Measurements from ENCODE around the gene HPSE. TPM values are rescaled to one million over a fixed set of nuclear protein-coding genes. Genes with fewer than 3 reads are reported as not detected.

HPSE gene
- total and polyA plus RNA-seq, 2 of the 13 experiments (the other 11 are each of a cell fraction or from before 2014, with no cell fraction given) = not detected

- intact Hi-C loops (cut with micrococcal nuclease; ENCODE audit: unreplicated experiment) (no loop called here), in situ Hi-C loops (cut with HindIII; ENCODE audit: extremely low pct_ligation_motif_present, low pct_unique_long_range_greater_than_20kb) (no loop called here)
- DNase-seq (ENCODE audit: low spot score) = no peak
- Histone ChIP-seq H3K4me3 (replicated peaks in 1 of 3; ENCODE audit: insufficient read depth in 1 of 3, low read depth in 2 of 3, low read length in 3 of 3) (no peak overlapping the region), H4K20me1 (ENCODE audit: insufficient read depth, low read length) (no peaks in the 10 kb centered on the region), H2AFZ (ENCODE audit: low read length) (no peak overlapping the region), H3K9me3 (ENCODE audit: low read length) (no peaks in the 10 kb centered on the region), H3K36me3 (replicated peaks in 1 of 2; ENCODE audit: control insufficient read depth in 1 of 2, insufficient read depth in 2 of 2, low read length in 2 of 2) (no peaks in the 10 kb centered on the region), H3K4me1 (ENCODE audit: insufficient read depth, low read length) (no peaks in the 10 kb centered on the region), H3K79me2 (ENCODE audit: insufficient read depth, low read length) (no peaks in the 10 kb centered on the region), H3K27ac (ENCODE audit: extremely low read length, insufficient read depth, low read length) (no peak overlapping the region), H3K4me2 (ENCODE audit: low read depth, low read length) (no peak overlapping the region), H3K9ac (ENCODE audit: insufficient read depth, low read depth, low read length) (no peak overlapping the region), H3K27me3 (ENCODE audit: control insufficient read depth in 1 of 2, insufficient read depth in 2 of 2, low read length in 2 of 2) (no peaks in the 10 kb centered on the region)
- ChIA-PET POLR2A (no interaction called here), CTCF (ENCODE audit: low intra/inter-chr PET ratio, low total read pairs) (no interaction called here)
- WGBS (ENCODE audit: low lambda C conversion rate) = 78% methylated on average over 4 of the region's 4 CpGs
- FAIRE-seq = no peak
- TF ChIP-seq MXI1 (IDR thresholded peaks at IDR 0.05; ENCODE audit: borderline replicate concordance, low read depth, low read length) = no peak
- no peak for ATAC-seq
- BruUV-seq (replicated peaks) = no TSS peak
Measured at GRCh38 chr4:83315341-83315870, 19.2 kb downstream of the HPSE start.

DNA sequence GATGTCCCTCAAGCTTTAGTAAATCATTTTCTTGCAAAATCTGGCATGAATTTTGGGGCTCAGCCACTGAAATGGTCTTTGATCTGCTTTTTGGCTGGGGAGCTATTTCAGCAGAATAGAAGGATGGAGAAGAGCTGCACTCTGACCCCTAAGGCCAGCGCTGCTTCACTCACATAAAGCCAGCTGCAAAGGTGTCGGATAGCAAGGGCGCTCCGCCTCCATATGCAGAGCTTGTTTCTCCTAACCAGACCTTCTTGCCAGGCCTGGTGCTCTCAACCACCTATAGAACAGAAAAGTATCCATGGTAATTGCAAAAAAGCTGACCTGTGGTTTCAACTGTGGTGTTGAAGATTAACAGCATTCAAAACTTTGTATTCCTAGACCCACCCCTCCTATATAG is 26.0 kb downstream of the HPSE start:
- in situ Hi-C loops (cut with HindIII; ENCODE audit: extremely low pct_ligation_motif_present, low pct_unique_long_range_greater_than_20kb) (no loop called here), intact Hi-C loops (cut with micrococcal nuclease; ENCODE audit: unreplicated experiment) (no loop called here)
- Histone ChIP-seq H3K4me2 (ENCODE audit: low read depth, low read length) (no peak overlapping the region), H3K9ac (ENCODE audit: insufficient read depth, low read depth, low read length) (no peak overlapping the region), H3K27ac (ENCODE audit: extremely low read length, insufficient read depth, low read length) (no peak overlapping the region), H3K36me3 (replicated peaks in 1 of 2; ENCODE audit: control insufficient read depth in 1 of 2, insufficient read depth in 2 of 2, low read length in 2 of 2) (no peaks in the 10 kb centered on the region), H3K27me3 (ENCODE audit: control insufficient read depth in 1 of 2, insufficient read depth in 2 of 2, low read length in 2 of 2) (peaks cover 0 to 9% of the 10 kb centered on the region in 2 experiments; a peak in 2 of 5 replicates), H3K9me3 (ENCODE audit: low read length) (no peaks in the 10 kb centered on the region), H3K79me2 (ENCODE audit: insufficient read depth, low read length) (no peaks in the 10 kb centered on the region), H3K4me1 (ENCODE audit: insufficient read depth, low read length) (no peaks in the 10 kb centered on the region), H4K20me1 (ENCODE audit: insufficient read depth, low read length) (no peaks in the 10 kb centered on the region), H2AFZ (ENCODE audit: low read length) (no peak overlapping the region), H3K4me3 (replicated peaks in 1 of 3; ENCODE audit: insufficient read depth in 1 of 3, low read depth in 2 of 3, low read length in 3 of 3) (no peak overlapping the region)
- no peak for DNase-seq (ENCODE audit: low spot score)
- peak; percentile 70 for ATAC-seq
- TF ChIP-seq ZC3H4 (CRISPR knock-in tag; IDR thresholded peaks at IDR 0.05; ENCODE audit: borderline replicate concordance) = no peak
- TF ChIP-seq, protein P1, sequence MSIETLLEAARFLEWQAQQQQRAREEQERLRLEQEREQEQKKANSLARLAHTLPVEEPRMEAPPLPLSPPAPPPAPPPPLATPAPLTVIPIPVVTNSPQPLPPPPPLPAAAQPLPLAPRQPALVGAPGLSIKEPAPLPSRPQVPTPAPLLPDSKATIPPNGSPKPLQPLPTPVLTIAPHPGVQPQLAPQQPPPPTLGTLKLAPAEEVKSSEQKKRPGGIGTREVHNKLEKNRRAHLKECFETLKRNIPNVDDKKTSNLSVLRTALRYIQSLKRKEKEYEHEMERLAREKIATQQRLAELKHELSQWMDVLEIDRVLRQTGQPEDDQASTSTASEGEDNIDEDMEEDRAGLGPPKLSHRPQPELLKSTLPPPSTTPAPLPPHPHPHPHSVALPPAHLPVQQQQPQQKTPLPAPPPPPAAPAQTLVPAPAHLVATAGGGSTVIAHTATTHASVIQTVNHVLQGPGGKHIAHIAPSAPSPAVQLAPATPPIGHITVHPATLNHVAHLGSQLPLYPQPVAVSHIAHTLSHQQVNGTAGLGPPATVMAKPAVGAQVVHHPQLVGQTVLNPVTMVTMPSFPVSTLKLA (IDR thresholded peaks at IDR 0.05) = no peak
- no TSS peak for BruUV-seq (replicated peaks)
- FAIRE-seq = no peak
- WGBS (ENCODE audit: low lambda C conversion rate) = 9% methylated on average over 4 of the region's 4 CpGs
- CTCF ChIA-PET (ENCODE audit: low intra/inter-chr PET ratio, low total read pairs) = no interaction called here
- POLR2A ChIA-PET = no interaction called here

All from HepG2 (cell line).